Urinary bladder (tissue), 4 donors: ENCODE results near the gene SCARF2. TPM values are rescaled to one million over a fixed set of nuclear protein-coding genes. Genes with fewer than 3 reads are reported as not detected.
"Not testable (repeated sequence)": the region's sequence is repeated elsewhere in the genome, so short reads cannot be mapped to it uniquely, and the experiment has no call there.

Experiments
- DNase-seq: peaks from one replicate; pipeline ENCODE4 v3.0.0-alpha.2; 2015; ENCODE audit errors: extremely low spot score
- H3K27ac ChIP-seq: one replicate; pipeline ENCODE4 v1.5.1; 2013; ENCODE audit warnings: low read depth, mild to moderate bottlenecking, moderate library complexity
- H3K36me3 ChIP-seq: one replicate; pipeline ENCODE4 v1.6.1; 2013; ENCODE audit warnings: mild to moderate bottlenecking, moderate library complexity; ENCODE audit not compliant: insufficient read depth
- H3K4me1 ChIP-seq: one replicate; pipeline ENCODE4 v1.6.1; 2013; ENCODE audit warnings: mild to moderate bottlenecking, moderate library complexity; ENCODE audit not compliant: insufficient read depth
- H3K4me3 ChIP-seq: one replicate; pipeline ENCODE4 v1.5.1; 2013; ENCODE audit warnings: low read depth, low read length
- WGBS: extraction: QIAGEN DNeasy Blood & Tissue Kit; methylation state at CpG from one replicate; pipeline ENCODE4 v1.1.7; 2013; 5-methylcytosine and 5-hydroxymethylcytosine counted together
- polyA plus RNA-seq: library from polyadenylated mRNA; stranded (reverse); fragments of 200-250 nt; gene quantifications from one replicate; pipeline ENCODE4 v1.2.3, GENCODE V29; 2013
- total RNA-seq: library from RNA; depleted of rRNA; stranded (reverse); fragments of >200 nt; gene quantifications from one replicate; pipeline ENCODE4 v1.2.3, GENCODE V29; 2014
- donor health status: healthy with polysubstance abuse.
- donor health status: healthy.

Gene SCARF2
- total and polyA plus RNA-seq, 2 donors = 10.4 to 16.8 TPM

- no peak overlapping the region for H3K27ac ChIP-seq
- no peak overlapping the region for H3K4me3 ChIP-seq
- 87% methylated on average over 8 of the region's 8 CpGs for WGBS
- no peaks in the 10 kb centered on the region for H3K36me3 ChIP-seq
- DNase-seq = no peak
- H3K4me1 ChIP-seq = no peaks in the 10 kb centered on the region
These were observed 18.1 kb upstream of the SCARF2 start for GRCh38 chr22:20455709-20456063.

GRCh38 chr22:20453222-20453621, 15.6 kb upstream of the SCARF2 start:
- 95% methylated on average over 3 of the region's 3 CpGs for WGBS
- Histone ChIP-seq H3K27ac (no peak overlapping the region), H3K4me1 (no peaks in the 10 kb centered on the region), H3K36me3 (no peaks in the 10 kb centered on the region), H3K4me3 (no peak overlapping the region)
- no peak for DNase-seq

GRCh38 chr22:20451920-20452319, 14.3 kb upstream of the SCARF2 start:
- Histone ChIP-seq H3K36me3 (no peaks in the 10 kb centered on the region), H3K4me1 (no peaks in the 10 kb centered on the region), H3K4me3 (no peak overlapping the region), H3K27ac (no peak overlapping the region)
- DNase-seq = no peak
- 71% methylated on average over 2 of the region's 2 CpGs for WGBS

GRCh38 chr22:20451129-20451778, 13.6 kb upstream of the SCARF2 start:
- H3K27ac ChIP-seq, H3K4me3 ChIP-seq, H3K36me3 ChIP-seq, H3K4me1 ChIP-seq, DNase-seq: not testable (repeated sequence)
- 94% methylated on average over 15 of the region's 15 CpGs for WGBS

- Histone ChIP-seq H3K36me3 (no peaks in the 10 kb centered on the region), H3K4me1 (no peaks in the 10 kb centered on the region), H3K4me3 (no peak overlapping the region), H3K27ac (no peak overlapping the region)
- 100% methylated on average over 1 of the region's 1 CpG for WGBS
- no peak for DNase-seq
These were observed 12.9 kb upstream of the SCARF2 start for GRCh38 chr22:20450551-20450906.

- Histone ChIP-seq H3K27ac (no peak overlapping the region), H3K4me3 (no peak overlapping the region), H3K36me3 (no peaks in the 10 kb centered on the region), H3K4me1 (no peaks in the 10 kb centered on the region)
- no peak for DNase-seq
- WGBS = 93% methylated on average over 19 of the region's 19 CpGs
These were observed 12.4 kb upstream of the SCARF2 start for GRCh38 chr22:20449819-20450550.

- 88% methylated on average over 5 of the region's 5 CpGs for WGBS
- H3K27ac ChIP-seq = no peak overlapping the region
- no peak overlapping the region for H3K4me3 ChIP-seq
- no peak for DNase-seq
- H3K36me3 ChIP-seq = no peaks in the 10 kb centered on the region
- no peaks in the 10 kb centered on the region for H3K4me1 ChIP-seq
These were observed 11.0 kb upstream of the SCARF2 start for GRCh38 chr22:20448630-20449029.

GRCh38 chr22:20446383-20446970, 8.9 kb upstream of the SCARF2 start:
- no peaks in the 10 kb centered on the region for H3K36me3 ChIP-seq
- no peak overlapping the region for H3K27ac ChIP-seq
- WGBS = 94% methylated on average over 21 of the region's 21 CpGs
- no peak for DNase-seq
- H3K4me3 ChIP-seq = no peak overlapping the region
- H3K4me1 ChIP-seq = no peaks in the 10 kb centered on the region

GRCh38 chr22:20444325-20444724, 6.7 kb upstream of the SCARF2 start:
- Histone ChIP-seq H3K27ac (no peak overlapping the region), H3K36me3 (no peaks in the 10 kb centered on the region)
- WGBS = 98% methylated on average over 4 of the region's 4 CpGs

GRCh38 chr22:20442485-20443284, 5.1 kb upstream of the SCARF2 start:
- no peaks in the 10 kb centered on the region for H3K36me3 ChIP-seq
- 70% methylated on average over 7 of the region's 7 CpGs for WGBS
- no peaks in the 10 kb centered on the region for H3K4me1 ChIP-seq
- no peak for DNase-seq
- no peak overlapping the region for H3K27ac ChIP-seq
- no peak overlapping the region for H3K4me3 ChIP-seq

More at GRCh38 chr22:20444325-20444724, 6.7 kb upstream of the SCARF2 start:
- no peaks in the 10 kb centered on the region for H3K4me1 ChIP-seq
- DNase-seq = no peak
- no peak overlapping the region for H3K4me3 ChIP-seq

GRCh38 chr22:20441631-20442484, 4.2 kb upstream of the SCARF2 start:
- Histone ChIP-seq H3K4me3 (no peak overlapping the region), H3K27ac (no peak overlapping the region), H3K4me1 (no peaks in the 10 kb centered on the region), H3K36me3 (no peaks in the 10 kb centered on the region)
- no peak for DNase-seq
- 73% methylated on average over 21 of the region's 21 CpGs for WGBS

GRCh38 chr22:20440637-20441591, 3.3 kb upstream of the SCARF2 start:
- Histone ChIP-seq H3K4me3 (no peak overlapping the region), H3K4me1 (no peaks in the 10 kb centered on the region), H3K36me3 (no peaks in the 10 kb centered on the region), H3K27ac (no peak overlapping the region)
- DNase-seq = no peak
- WGBS = 74% methylated on average over 13 of the region's 13 CpGs
